Activated T-helper 1 cell treated with Interleukin-2 at 50 U/mL for 16 hours (primary cell): ENCODE results near the gene MYO5B.
"Not testable (repeated sequence)": the region's sequence is repeated elsewhere in the genome, so short reads cannot be mapped to it uniquely, and the experiment has no call there.

ENCODE experiments used
- DNase-seq: peaks from one replicate; pipeline ENCODE4 v3.0.0-alpha.2; 2020; ENCODE audit warnings: low read depth

The MYO5B gene

DNA sequence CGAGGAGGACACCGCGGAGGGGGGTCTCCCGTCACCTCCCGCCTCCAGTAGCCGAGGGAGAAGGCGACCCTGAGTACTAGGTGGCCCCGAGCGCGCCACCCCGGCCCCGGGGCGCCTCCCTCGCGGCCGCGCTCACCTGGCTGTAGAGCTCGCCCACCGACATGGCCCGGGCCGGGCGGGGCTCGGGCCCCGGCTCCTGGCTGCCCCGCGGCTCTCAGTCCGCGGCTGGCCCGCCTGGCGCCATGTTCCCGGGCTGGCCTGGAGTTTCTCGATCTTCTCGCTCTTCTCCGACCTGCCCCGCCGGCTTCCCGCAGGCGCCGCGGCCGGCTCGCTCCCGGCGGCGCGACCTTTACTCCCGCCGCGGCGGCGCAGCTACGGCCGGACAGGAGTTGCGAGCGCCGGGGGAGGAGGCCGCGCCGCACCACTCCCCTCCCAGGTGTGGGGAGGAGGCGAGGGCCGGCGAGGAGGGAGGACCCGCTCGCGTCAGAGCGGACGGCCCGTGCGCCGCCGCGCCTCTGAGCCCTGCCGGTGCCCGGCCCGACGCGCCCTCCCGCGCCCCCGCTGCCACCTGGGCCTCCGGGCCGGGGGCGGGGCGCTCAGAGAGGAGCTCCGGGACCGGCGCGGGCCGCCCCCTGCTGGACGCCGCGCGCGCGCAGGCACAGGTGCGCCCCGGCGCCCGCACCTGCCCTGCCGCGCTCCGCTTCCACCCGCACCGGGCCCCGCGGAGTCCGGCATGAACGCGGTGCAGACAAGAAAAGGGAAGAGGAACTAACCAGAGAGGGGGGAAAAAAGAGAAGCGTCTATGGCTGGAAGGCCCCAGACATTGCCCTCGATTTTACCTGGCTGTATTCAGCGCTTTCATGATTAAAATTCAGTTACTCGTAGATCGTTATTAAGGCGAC is at the start of gene MYO5B:
Gene MYO5B, minus strand, starts transcription at position 517 of the 902 bp plus-strand sequence. Its CDS starts 354 bp downstream, at position 163.
- peak; percentile 15 for DNase-seq

DNA sequence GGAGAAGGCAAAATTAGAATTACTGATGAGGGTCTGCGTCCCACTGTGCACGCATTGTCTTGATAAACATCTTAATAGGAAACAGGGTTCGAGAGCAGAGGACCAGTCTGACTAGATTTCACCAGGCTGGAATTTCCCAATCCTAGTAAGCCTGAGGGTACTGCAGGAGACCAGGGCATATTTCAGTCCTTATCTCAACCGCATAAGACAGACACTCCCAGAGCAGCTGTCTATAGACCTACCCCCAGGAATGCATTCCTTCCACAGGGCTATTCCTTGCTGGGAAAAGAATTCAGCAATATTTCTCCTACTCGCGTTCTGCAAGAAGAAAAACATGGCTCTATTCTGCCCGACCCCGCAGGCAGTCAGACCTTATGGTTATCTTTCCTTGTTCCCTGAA is 46.8 kb upstream of the MYO5B start:
- DNase-seq: not testable (repeated sequence)

DNA sequence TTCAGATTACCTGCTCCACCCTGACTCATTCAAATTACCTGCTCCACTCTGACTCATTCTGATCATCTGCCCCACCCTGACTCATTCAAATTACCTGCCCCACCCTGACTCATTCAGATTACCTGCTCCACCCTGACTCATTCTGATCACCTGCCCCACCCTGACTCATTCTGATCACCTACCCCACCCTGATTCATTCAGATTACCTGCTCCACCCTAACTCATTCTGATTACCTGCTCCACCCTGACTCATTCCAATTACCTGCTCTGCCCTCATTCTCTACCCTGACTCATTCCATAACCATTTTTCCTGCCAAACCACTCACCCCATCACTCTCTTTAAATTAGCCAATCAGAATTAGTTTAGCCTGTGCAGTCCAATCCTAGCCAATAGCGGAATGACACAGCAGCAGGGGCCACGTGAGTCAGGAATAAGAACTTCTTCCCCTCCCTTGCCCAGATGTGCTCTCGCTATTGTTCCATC is 45.2 kb upstream of the MYO5B start:
- no peak for DNase-seq

DNA sequence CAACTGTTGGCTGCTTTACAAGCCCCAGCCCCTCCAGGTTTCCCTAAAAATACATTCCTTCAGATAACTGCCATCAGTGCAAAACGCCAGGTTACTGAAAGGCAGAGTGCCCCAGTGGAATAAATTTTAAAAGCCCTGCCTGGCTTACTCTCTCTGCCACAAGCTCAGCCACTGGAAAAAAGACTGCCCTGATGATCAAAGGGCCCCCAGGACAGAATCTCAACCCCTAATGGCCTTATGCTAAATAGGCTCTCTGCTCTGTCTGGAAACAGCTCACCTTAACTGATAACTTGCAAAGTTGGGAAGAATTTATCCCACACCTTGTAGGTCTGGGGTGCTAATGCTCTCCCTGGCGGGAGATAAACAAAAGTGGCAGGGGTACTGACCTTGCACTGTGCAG is 37.5 kb upstream of the MYO5B start:
- DNase-seq: no peak

DNA sequence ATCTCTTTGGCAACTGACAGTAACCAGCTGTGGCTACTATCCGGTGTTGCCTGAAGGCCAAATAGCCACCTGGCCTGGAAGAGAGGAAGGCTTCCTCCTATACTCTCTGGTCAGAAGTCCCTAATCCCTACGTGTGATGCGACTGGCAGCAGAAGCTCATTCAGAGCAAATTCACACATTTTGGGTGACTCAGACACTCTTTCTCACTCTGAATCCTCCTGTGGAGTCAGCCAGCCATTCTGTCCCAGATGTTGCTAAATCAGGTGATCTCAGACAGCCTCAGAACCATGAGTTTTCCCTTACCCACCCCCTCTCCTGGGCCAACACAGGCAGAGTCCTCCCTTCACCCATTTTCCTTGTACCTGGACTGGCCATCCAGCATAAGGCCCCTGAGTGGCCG is 36.7 kb upstream of the MYO5B start:
- no peak for DNase-seq

DNA sequence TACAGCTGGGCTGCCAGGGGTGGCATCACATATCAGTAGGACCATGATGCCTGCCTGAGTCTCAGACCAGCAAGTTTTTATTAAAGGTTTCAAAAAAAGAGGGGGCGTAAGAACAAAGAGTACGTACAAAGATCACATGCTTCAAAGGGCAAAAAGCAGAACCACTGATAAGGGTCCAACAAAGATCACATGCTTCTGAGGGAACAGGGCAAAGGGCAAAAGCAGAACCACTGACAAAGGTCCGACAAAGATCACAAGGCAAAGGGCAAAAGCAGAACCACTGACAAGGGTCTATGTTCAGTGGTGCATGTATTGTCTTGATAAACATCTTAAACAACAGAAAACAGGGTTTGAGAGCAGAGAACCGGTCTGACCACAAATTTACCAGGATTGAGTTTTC is 25.3 kb upstream of the MYO5B start:
- DNase-seq: not testable (repeated sequence)

DNA sequence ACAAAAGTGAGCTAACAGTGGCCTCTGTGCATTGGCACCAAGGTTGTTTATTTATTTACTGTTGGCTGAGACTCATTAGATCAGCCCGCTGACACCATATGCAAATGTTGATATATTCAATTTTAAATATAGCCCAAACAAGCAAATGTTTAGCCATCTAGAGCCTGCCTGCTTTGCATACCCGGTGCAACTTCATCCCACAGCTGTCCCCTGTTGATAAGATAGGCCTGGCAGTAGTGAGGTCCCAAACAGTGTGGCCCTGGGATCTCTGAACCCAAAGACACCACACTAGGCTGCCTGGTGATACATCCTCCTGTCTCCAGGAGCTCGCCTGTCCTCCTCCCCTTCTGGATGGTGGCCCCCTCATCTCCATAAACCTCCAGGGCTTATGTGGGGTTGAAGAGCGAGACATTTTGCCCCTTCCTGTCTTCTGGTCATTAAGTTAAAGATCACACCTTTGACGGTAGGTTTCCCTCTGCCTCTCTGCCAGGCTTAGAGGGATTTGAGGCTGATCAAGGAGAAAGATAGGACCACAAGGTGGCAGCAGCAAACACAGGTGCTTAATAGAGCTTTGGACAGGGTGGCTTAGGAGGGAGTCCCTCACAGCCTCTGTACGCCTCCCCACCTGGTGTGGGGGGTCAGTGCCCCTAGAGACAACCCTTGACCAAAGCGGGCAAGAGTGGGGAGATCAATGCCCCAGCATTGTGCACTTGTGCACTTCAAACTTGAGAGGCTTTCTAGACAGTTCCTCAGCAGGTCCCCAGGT is 23.7 kb upstream of the MYO5B start:
- DNase-seq: no peak

DNA sequence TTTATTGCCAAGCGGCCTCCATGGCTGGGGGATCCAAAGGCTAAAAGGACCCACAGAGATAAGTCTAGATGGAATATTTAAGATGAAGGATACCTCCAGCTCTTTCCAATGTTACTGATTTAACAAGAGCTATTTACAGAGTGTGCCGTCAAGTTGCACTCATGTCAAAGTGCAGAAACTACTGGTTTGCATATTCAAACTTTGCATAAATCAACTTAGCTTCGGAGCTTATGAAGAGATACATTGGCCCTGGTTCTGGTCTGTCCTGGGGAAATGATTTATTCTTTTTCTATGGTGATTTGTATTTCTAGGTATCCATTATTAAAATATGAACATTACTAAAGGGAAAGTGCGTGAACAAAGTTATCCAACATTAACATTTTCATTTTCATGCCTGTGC is 14.4 kb upstream of the MYO5B start:
- DNase-seq: no peak

DNA sequence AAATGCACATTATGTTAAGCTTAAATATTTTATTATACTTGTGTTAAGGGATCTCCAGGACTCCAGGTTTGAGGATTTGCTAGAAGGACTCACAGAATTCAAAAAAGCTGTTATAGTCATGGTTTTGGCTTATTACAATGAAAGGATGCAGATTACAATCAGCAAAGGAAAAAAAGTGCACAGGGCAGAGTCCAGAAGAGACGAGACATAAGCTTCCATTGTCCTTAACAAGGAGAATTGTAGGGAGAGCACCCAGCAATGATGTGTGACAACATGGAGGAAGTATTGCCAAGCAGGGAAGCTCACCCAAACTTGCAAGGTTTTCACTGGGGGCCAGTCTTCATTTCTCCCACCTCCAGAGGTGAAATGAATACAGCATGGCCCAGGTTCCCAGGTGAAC is 12.8 kb upstream of the MYO5B start:
- no peak for DNase-seq

DNA sequence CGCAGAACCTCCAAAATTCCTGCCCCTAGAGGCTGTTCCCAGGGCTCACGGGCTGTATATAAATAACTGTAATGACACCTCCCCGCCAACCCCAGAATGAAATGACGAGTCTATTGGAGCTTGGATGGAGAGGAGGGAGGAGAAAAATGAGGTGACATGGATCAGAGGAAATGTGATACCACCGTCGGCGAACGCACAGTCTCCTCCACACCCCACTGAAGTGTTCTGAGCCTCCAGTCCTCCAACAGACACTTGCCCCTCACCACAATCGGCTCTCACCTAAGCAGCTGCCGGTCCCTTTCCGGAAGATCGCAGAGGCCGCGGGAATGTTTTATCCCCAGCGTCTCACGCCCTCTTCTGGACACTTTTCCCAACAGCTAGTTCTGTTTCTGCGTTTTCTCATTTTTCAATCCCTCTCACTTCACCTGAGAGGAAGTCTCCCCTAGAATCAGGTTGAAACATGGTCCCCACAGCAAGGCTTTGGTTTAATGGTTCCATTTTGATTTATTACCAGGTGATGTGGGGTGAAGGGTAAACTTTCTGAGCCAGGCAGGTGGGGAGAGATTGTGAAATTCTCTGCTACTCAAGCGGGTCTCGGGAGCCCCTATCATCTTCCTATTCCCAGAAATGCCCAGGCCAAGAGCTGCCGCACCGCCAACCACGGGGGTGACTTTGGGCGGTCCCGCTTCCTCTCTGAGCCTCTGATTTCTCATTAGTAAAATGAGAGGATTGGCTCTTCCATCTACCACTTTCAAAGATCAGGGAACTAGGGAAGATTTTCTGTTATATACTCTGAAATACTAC is 9.1 kb upstream of the MYO5B start:
- no peak for DNase-seq

DNA sequence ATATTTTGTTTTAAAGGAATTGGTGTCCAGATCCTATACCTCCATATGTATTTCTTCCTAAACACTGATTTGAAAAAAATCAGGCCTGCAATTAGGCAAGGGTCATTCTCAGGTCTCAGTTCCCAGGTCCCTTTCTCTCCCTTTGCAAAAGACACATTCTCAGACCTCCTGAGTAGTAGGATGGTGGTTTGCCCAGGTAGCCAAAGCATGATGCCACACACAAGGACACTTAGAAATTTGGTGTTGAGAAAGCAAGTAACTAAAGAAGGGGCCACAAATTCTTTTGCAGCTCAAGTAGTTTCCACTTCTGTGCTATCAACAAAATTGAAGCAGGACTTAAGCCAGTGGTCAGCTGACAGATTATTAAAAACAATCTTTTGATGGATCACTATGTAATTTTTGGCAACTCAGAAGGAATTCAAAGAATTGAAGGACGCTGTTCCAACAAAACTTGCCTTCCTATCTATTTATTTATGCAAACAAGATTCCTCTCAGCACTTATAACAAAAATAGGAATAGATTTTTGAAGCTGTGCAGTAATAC is 6.6 kb upstream of the MYO5B start:
- no peak for DNase-seq

DNA sequence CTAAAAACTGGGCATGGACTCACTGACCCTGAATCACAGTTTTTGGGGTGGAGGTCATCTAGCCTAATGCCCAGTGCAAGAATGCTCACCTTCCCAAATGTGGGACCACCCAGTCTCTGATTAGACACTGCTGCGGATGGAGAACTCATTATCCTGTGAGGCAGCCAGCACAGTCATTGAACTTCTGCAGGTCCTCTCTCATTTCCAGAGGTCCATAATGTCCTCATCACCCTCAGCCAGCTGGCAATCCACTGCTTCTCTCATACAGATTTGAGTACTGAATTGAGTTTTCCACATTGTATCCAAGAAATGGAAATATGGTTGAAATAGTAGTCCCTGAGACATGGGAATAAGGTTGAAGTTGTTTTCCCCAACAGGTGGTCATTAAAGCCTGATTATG is 5.0 kb upstream of the MYO5B start:
- DNase-seq: no peak

DNA sequence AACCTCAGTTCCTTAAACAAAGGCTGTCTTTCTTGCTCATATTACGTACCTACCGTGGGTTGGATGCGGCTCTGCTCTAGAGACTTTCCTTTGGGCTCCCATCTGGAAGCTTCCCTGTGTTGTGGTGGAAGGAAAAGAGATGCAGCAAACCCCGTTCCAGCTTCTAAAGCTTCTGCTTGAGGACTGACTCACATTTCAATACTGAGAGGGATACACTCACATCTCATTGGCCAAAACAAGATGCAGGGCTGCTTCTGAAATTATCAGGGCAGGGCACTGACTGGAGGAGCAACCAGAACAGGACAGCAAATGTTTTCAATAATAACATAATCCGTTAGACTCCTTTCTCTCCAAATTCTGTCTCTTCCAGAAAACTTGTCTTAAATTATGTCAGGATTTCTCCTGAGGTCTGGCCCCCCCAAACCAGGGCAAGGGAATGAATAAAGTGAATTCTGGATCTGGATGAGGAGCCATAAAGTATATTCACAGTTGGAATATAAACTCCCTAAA is 4.5 kb upstream of the MYO5B start:
- no peak for DNase-seq

DNA sequence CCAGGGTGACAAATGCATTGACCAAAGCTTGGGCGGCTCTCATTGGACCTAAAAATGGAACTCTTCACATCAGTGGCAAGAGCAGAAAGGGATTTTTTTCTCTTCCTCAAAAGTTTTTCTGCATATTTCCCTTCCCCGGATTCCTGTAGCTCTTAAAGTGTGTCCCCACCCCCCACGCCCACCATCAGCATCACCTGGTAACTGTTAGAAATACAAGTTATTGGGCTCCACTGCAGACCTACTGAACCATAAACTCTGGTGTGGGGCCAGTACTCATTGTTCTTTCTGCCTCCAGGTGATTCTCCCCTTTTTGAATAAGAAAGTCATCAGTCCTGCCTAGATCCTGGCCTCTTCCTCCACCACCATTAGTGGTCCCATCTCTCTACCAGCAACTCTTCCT is 1.3 kb upstream of the MYO5B start:
- no peak for DNase-seq

DNA sequence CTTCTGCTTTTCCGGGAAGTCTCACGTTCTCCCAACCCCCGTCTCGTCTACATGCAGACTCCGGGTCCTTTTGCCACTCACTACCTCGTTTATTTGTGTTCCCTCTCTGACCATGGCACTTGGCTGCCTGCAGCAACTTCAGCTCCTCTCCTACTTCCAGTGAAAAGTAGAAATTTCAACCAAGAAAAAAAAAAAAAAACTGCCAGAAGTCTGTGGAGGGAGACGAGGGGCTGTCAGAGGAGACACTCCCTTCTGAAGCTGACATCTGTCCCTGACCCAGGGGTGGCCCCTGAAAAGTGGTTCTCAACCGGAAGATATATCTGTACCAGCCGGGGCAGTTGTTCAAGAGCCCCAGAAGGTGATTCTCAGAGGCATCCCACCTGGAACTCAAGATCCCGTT is 742 bp upstream of the MYO5B start:
- DNase-seq: no peak

DNA sequence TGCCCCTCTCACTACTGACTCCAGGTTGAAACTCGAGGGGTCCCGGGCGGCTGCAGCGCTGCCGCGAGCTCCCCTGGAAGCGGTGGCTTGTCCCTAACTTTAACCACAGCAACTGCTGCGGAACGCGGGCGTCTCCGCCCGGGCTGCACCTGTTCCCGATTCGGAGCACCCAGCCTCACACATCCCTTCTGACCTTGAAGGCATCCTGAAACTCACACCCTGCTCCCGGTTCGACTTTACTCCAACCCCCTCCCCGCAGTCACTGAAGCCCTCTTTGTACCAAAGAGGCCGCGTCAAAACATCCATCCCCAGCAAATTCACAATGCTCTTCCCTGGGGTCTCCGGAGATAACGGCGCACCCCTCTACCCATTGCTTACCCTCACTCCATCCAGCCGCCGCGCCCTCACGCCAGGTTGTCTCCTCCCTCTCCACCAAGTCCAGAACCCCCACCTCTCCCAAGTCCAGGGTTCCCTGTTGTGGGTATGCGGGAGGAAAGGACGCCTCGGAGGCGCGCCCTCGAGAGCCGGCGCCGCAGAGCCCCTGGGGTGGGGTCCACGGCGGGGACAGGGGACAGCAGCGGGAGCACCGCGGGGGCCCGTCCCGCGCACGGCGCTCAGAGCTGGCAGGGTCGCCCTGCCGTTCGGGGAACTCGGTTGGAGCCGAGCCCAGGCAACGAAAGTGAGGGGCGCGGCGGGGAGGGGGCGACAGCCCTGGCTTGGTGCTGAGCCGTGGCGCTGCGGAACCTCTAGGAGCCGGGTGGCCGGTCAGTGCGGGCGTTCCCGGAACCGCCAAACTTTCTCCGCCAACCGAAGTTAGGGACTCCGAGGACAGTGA is 934 bp downstream of the MYO5B start:
- DNase-seq: no peak

DNA sequence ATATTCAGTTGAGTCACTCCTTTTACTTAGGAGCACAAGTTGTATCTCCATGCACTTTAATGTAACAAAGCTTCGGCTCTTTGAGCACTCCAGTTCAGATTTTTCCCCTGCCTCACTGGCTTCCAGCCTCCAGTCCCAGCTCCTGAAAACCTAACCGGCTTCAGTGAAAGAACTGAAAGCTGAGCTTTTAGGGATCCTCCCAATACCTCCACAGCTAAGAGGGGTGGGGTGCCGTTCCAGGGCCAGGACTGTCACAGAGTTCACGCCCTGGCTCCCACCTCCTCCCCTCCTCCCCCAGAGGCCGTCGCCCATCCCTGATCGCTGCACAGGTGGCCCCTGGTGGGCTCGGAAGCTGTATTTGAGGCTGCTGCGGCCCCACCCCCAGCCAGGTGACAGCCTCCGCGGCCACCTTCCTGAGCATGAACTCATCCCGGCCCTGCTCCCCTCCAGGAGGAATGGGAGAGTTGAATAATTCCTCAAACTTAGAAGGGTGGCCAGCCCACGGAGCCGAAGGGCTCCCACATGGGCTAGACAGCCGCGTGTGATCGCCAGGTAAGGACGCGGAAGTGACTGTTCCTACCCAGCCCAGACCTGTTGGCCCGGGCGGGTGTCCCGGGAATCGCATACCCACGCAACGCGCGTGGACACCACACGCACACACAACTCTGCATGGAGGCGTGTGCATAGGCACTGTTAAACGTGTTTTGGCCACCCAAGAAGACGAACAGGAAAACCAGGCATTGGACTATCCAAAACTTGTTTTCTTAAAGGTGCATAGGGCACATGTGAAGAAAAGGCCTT is 1.8 kb downstream of the MYO5B start:
- no peak for DNase-seq

DNA sequence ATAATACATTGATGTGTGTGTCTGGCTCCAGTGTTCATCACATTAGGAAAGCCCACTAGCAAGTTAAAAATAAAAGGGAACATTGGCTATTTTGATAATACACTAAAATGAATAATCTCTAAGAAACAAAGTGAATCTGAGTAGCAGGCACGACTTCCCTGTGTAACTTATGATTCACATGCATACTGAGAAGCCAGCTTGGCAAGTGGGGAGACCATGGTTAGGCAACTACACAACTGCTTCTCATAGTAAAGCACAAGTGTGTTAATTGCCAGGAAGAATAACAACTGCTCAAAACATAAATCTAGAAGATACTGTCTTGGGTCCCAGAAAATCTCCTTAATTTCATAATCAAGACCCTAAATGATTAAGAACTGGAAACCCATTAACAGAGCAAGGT is 4.0 kb downstream of the MYO5B start:
- no peak for DNase-seq

DNA sequence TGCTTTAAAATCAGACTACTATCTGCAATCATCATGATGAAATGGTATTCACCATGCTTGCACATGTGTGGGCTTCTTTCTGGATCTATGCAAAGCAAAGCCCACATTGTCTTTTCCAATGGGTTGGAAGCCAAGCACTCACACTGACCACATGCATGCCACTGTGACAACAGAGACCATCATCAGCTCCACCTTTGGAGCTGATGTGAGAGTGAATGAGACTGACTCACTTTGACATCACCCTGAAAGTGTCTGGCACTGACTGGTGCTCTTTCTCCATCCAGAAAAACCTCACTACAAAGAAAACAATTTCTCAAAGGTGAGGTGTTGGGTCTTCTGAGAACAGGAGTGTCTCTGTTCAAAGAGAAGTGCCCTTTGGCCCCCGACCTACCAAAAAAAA is 4.7 kb downstream of the MYO5B start:
- no peak for DNase-seq

DNA sequence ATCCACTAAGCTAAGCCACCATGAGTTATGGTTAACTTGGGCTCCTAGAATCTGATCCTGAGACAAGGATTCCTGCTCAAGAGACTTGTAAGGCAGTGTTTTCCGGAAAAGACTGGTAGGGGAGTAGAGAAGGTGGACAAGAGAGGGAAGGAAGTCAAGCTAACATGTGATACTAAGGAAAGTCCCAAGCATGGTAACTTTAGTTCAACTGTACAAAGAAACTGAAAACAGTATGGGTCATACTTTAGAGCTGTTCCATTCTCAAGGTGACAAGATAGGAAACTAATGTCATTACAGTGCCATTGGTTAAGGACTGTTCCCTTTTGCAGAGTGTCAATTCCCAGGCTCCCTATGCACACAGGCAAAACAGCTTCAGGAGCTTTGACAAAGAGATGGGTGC is 5.8 kb downstream of the MYO5B start:
- DNase-seq: no peak
